ENCODE measurements around the gene XPC. TPM values are rescaled to one million over a fixed set of nuclear protein-coding genes. Genes with fewer than 3 reads are reported as not detected.
"Not testable (repeated sequence)": the region's sequence is repeated elsewhere in the genome, so short reads cannot be mapped to it uniquely, and the experiment has no call there.

The XPC gene
- polyA plus RNA-seq (ENCODE audit: insufficient read length in 4 of 4) = 10 to 100 TPM; 43.4 to 53.8 (median 50.0) TPM

DNA sequence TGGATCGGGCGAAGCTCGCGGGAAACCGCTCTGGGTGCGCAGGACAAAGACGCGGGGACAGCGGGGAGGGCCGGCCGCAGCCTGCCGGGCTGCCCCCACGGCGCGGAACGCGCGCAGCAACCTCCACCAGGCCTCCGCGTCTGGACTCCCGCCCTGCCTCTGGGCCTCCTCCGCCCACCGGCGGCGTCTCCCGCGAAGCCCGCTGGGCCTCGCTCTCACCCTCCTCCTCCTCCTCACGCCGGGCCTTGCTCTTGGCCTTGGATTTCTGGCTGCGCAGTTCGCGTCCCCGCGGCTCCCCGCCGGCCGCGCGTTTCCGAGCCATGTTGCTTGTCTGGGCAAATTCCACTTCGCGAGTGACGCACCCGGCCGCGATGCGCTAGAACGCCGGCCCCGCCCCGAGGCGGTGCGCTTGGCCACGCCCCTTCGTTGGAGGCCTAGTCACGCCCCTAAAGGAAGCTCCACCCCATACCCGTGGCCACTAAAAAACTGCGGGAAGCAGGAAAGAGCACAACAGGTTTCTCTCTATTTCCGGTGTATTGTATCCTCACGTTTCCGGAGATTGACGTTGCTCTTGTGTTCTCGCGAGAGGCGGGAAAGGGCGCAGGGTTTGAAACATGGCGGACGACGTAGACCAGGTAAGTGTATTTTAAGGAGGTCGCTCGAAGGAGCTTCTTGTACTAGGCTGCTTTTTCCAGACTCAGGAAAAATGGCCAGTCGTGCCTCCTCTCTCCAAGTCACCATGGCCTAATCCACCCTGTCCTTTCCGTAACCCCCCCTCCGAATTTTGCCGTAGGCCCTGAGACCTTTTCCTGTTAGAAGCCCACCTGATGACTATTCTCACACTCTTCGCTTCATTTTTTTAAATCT, at the start of gene XPC, which contains the start of gene LSM3:
Gene XPC, minus strand, starts transcription at position 355 of the 867 bp plus-strand sequence. Its CDS starts 33 bp downstream, at position 322.
Gene LSM3, plus strand, starts transcription at position 571 of the 867 bp plus-strand sequence. Its CDS starts 44 bp downstream, at position 615.
- peak; percentile 97 to 98 (median 98) for DNase-seq (ENCODE audit: low read depth in 4 of 4, low spot score in 3 of 4)

DNA sequence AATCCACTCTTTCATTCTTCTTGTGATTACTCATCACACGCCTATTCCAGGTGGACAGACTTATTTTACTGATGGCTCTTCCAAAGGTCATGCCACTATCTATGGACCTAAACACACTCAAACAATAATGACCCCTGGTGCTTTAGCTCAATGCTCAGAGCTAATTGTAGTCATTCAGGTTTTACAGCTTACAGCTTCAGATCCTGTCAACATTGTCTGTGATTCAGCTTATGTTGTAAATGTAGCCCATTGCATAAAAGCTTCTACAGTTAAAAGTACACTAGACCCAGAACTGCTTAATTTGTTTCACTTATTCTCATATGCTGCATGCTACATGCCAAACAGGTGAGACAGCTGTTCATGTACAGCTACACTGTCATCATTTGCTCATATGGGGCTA, 49.5 kb upstream of the XPC start:
- no peak for DNase-seq (ENCODE audit: low read depth in 4 of 4, low spot score in 3 of 4)

DNA sequence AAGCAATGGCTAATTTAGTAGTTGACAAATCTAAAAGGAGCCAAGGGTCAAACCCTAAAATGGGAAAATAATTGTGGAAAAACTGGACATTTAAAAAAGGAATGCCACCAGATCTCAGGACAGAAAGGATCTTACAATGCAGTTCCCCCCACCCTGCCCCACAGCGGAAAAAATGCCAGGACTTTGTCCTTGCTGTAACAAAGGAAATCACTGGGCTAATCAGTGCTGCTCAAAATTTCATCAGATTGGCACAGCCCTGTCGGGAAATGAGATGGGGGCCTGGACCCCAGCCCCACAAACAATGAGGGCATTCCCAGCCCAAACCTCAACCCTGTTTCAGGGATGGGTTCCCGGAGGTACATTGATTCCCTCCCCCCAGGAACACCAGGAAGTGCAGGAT, 48.0 kb upstream of the XPC start:
- not testable (repeated sequence) for DNase-seq (ENCODE audit: low read depth in 4 of 4, low spot score in 3 of 4)

DNA sequence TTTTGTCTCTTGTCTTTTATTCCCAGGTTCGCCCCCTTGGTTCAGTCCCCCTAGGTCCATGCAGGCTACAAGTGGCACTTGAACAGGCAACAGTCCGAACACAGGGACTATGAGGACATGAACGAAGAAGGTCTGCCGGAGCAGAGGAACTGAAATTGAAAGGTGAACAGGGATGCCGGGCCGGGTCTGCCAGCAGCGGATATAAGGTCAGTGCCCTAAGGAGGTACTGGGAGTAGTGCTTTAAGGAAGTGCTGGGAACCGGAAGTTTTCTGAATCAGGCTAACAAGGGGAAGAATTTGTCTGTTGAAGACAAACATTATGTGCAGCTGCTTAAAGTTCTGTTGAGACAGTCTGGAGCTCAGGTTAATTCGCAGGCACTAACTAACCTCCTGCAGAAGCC, 47.0 kb upstream of the XPC start:
- no peak for DNase-seq (ENCODE audit: low read depth in 4 of 4, low spot score in 3 of 4)

DNA sequence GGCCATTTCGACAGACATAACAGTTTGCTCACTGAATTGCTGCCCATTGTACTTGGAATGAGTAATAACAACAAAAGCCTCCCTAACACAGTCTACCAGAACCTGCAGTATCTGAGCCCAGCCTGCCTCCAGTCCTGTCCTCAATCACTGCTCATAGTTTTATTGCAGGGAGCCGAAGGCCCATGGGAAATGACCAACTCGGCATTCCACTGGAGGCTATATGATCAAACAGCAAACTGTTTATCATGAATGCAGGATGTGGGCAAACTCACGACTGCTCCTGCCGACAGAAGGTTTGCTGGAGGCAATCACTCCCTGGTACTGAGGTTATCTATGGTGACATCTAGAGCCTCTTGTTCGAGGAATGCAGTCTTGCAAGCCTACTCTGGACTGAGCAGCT, 46.5 kb upstream of the XPC start:
- DNase-seq (ENCODE audit: low read depth in 4 of 4, low spot score in 3 of 4) = no peak

DNA sequence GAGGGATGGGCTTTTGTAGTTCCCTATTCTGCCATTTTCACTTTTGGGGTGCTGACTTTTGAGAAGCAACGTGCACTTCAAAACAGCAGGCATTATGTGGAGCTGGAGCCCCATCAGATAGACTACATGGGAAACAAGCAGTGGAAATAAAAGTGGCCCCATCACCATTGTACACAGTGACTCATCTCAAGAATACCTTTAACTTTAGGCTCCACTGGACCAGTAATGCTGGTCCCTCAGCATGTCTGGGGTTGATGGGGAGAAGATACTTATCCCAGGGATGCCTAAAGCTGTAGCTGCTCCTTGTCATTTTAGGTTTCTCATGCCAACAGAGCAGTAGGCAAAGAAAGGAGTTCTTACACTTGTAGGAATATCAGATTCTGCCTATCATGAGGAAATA, 45.2 kb upstream of the XPC start:
- no peak for DNase-seq (ENCODE audit: low read depth in 4 of 4, low spot score in 3 of 4)

DNA sequence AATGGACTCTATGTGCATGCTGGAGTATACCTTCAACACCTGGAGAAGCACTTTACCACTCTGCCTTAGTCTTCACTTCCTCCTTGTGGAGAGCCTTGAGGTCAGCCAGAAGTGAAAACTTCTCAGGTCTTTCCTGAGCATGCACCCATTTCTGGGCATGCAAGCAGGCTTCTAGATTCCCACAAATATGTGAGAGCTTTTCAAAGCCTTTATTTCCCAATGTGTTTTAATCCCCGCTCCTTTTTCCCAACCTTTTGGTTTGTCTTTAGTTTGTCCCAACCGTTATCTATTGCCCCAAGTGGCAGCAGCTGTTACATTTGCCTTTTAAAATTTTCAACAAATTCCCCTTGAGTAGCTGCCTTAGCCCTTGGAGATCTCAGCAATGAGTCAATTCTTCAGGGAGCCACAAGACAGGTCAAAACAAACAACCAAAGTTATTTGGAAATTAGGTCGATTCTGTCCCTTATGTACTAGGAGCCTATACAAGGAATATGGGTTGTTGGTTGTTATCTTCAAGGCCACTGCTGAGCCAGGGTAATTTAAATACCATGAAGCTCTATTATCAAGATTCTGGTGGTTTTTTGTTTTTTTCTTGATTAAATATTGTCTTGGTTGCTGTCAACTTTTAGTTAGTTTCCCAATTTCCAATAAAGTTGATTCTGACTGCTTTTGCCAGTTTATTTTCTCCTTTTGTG, 44.6 kb upstream of the XPC start:
- no peak for DNase-seq (ENCODE audit: low read depth in 4 of 4, low spot score in 3 of 4)

DNA sequence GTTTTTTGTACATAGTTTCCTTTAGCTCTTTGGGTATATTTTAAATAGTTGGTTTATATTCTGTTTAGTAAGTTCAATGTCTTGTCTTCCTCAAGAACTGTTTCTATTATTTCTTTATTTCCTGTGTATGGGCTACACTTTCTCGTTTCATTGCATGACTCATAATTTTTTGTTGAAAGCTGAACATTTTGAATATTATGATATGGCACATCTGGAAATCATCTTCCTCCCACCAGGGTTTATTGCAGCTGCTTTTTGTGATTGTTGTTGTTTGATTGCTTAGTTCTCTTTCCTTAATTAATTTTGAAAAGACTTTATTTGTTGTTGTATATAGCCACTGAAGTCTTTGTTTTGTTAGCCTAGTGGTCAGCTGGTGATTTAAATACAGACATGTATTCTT, 44.1 kb upstream of the XPC start:
- DNase-seq (ENCODE audit: low read depth in 4 of 4, low spot score in 3 of 4) = no peak

DNA sequence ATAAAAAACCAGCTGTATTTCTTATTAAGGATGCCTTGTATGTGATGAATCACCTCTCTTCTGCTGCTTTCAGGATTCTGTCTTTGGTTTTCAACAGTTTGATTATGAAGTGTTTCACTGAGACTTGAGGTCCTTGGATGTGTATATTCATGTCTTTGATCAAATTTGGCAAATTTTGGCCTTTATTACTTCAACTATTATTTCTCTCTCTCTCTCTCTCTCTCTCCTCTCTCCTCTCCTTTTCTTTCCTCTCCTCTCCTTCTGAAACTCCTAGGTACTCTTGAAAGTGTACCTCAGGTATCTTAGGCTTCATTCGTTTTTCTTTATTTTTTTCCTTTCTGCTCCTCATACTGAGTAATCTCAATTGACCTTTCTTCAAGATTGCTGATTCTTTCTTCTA, 43.5 kb upstream of the XPC start:
- DNase-seq (ENCODE audit: low read depth in 4 of 4, low spot score in 3 of 4) = no peak

DNA sequence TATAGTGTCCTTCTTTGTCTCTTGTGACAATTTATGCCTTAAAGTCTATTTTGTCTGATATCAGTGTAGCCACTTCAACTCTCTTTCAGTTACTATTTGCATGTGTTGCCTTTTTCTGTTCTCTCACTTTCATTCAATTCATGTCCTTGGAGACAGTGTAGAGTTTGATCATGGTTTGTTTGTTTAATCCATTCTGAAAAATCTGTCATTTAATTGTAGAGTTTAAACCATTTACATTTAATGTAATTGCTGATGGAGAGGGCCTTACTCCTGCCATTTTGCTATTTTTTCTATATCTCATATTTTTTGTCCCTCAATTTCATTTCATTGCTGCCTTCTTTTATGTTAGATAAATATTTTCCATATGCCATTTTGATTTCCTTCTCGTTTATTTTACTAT, 42.5 kb upstream of the XPC start:
- no peak for DNase-seq (ENCODE audit: low read depth in 4 of 4, low spot score in 3 of 4)

DNA sequence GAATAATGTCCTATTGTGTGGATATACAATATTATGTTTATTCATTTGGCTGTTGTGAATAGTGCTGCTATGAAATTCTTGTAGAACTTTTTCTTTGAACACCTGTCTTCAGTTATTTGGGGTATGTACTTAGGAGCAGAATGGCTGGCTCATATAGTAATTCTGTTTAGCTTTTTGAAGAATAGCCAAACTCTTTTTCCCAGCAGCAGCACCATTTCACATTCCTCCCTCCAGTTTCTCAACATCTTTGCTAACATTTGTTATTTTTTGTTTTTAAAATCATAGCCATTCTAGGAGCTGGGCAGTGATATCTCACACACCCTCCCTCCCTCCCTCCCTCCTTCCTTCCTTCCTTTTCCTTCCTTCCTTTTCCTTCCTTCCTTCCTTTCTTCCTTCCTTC, 40.0 kb upstream of the XPC start:
- no peak for DNase-seq (ENCODE audit: low read depth in 4 of 4, low spot score in 3 of 4)

DNA sequence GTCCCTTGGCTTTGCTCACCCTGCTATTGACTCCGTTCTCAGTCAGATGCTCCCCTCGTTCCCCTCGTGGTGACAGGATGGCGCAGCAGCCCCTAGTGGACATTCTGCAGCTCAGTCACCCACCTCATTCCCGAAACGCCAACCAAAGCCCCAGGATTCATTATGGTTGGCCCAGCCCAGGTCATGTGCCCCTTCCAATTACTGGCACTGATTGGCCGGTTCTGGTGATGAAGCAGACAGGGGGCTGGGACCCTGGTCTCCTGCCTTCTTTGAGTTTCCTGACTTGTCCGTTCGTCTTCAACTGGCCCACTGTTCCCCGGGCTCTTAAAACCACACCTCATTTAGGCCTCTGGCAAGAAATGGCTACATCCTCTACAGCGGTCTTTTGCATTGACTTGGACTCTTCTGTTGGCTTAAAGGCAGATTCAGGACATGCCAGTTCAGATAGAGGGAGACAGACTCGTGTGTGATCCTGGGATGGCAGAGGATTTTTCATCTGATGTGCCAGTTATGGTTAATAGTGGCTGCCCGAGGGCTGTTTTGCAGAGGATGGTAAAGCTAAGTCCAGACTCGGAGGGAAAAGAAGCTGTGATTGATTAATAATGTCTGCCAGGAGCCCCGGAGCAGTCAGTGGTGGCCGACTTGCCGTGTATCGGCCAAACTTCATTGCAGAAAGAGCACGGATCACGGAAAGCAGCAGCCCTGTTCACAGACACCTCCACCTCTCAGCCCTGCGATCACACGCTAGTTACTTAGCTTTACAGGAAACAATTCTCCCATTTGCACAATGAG, 38.1 kb upstream of the XPC start:
- peak in 3 of 4 donors; percentile 76 to 78 (median 78) for DNase-seq (ENCODE audit: low read depth in 4 of 4, low spot score in 3 of 4)

DNA sequence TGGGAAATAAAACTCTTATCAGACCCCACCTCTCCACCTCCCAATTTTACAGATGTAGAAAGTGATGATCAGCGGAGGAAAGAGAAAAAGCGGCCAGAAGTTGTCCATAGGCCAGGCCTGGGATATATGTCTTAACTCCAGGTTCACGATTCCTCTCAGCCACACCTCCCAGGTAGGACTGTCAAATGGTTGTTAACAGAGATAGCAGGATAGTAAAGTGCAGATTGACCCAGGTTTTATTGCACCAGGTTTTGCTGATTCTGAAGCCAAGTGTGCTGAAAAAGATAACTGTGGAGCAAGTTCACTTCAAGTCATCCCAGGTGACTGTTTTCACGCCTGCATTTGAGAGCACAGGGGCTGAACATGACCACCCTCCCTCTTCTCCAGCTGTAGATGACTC, 36.4 kb upstream of the XPC start:
- DNase-seq (ENCODE audit: low read depth in 4 of 4, low spot score in 3 of 4) = no peak

DNA sequence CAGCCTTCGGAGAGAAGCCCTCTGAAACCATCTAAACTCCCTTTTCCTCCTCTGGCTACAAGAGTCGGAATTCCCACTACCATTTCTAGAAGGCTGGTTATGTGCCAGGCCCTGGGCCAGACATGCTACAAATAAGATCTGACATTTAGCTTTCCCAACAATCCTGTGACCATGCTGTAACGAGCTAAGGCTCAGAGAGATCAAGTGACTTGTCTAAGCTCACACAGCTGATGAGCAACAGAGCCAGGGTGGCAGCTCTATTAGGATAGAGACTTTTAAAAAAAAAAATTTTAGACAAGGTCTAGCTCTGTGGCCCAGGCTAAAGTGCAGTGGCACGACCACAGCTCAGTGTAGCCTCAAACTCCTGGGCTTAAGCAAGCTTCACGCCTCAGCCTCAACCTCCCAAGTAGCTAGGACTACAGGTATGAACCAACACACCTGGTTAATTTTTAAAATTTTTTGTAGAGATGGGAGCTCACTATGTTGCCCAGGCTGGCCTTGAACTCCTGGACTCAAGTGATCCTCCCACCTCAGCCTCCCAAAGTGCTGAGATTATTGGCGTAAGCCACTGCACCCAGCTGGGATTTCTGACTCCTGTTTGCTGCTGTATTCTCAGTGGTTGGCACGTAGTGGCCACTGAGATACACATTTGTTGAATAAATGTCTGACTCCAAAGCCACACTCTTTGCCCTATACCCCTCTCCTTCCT, 34.8 kb upstream of the XPC start:
- no peak for DNase-seq (ENCODE audit: low read depth in 4 of 4, low spot score in 3 of 4)

DNA sequence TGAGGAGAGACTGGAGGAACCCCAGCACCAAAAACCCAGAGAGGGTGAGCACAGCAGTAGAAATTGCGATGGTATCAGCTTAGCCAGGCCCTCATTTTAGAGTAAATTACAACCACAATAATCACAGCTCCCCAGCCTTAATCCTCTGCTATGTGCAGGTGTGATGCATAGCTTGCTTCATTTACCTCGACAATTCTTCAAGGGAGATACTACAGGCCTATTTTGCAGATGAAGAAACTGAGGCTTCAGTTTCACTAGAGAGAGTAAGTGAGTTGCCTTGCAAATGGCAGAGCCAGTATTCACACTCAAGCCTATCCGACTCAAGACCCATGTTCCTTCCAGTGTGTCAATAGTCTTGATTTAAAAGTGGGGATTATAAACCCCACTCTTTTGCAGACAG, 33.6 kb upstream of the XPC start:
- no peak for DNase-seq (ENCODE audit: low read depth in 4 of 4, low spot score in 3 of 4)

DNA sequence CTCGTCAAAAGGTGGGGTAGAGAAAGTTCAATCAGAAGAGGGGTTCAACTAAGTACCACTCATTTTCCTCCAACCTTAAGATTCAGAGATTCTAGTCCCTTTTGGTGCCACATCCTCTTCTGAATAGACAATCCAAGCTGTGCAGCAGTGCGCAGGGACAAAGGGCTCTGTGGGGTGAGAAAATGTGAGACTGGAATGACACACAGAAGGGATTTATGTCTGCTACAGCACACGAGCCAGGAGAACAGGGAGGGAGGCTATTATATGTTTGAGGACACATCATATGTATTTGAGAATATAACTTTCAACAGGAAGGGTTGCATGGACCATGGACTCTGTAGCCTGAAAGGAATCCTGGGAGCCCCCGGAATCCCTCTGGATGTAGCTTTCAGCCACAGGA, 33.2 kb upstream of the XPC start:
- no peak for DNase-seq (ENCODE audit: low read depth in 4 of 4, low spot score in 3 of 4)

DNA sequence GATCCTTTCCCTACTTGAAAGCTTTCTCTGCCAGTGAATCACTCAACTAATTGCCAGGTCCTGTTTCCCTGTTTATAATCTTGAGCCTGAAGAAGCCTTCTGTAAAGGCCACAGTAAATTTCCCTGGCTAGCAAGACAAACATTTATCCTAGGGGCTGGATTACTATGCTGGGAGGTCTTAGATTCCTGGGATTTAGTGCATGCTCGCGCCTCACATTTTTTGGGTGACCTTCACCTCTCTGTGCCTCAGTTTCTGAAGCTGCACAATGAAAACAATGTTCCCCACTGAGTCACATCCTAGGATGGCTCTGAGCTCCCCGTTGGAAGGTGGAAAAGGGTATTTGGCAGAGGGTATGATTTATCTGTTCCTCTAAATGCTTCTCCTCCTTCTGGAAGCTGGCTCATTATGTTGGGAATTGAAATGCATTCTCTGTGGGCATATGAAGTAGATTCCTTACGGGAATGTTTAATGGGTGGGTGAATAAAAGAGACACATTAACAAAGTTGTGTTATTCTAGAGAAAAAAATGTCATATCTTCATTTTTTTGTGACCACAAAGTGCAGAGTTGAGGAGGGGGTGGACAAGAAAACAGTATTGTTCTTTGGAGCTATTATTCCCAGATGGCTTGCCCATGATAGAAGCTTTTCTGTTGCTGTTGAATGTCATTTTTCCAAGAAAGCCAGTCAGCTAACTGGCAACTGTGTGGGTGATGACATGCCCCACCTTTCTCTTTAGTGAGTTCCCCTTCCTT, 32.6 kb upstream of the XPC start:
- no peak for DNase-seq (ENCODE audit: low read depth in 4 of 4, low spot score in 3 of 4)

DNA sequence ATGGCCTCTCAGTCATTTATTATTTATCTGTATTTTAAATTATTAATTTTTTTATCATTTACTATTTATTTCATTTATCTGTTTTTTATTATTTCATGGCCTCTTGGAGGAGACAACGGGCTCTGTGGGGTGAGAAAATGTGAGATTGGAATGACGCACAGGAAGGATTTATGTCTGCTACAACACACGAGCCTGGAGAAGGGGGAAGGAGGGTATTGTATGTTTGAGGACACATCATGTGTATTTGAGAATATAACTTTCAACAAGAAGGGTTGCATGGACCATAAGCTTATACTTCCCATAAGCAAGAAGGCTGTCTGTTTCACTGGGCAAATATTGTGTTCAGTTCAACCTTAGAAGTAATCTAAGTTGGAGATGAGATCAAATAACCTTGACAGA, 31.9 kb upstream of the XPC start:
- DNase-seq (ENCODE audit: low read depth in 4 of 4, low spot score in 3 of 4) = no peak

DNA sequence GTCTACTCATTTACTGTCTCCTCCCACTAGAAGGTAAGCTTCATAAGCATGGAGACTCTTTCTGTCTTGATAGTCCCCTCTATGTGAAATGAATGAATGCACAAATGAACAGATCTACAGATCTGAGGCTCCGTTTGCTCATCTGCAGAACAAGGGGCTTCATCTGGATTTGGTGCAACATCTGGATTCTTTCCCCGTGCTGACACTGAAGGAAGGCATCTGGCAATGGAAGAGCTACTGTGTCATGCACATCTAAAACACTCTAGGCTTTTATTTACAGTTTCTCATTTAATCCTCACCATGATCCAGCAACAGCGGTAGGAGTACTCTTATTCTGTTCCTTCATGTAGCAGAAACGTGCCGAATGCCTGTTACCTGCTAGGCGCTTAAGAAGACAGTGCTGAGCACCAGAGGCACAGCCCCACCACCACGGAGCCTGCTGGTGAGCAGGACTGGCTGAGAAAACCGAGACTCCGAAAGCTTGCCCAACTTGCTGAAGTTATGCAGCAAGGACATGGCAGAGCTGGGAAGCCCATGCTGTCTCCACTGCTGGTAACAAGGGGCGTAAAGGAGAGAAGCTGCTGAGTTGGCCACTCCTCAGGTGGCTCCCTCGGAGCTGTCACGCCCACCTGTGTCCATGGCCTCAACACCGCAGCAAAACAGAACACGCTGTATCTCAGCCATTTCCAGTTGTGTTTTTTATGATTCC, 31.3 kb upstream of the XPC start:
- peak in 1 of 4 donors; percentile 42 for DNase-seq (ENCODE audit: low read depth in 4 of 4, low spot score in 3 of 4)

Data from right renal pelvis (tissue), 4 donors.